NB4 (cell line): ENCODE data around the gene KRT39.

Experiments
- CTCF ChIP-seq: IDR thresholded peaks from one replicate; pipeline ENCODE4 v1.5.1; 2012; ENCODE audit warnings: low read depth, low read length
- MYC ChIP-seq: IDR thresholded peaks from 2 replicates; pipeline ENCODE4 v1.6.1; 2011; ENCODE audit warnings: low read depth, low read length
- POLR2A ChIP-seq: IDR thresholded peaks from 2 replicates; pipeline ENCODE4 v1.6.1; 2011; ENCODE audit warnings: mild to moderate bottlenecking; ENCODE audit not compliant: insufficient read length; ENCODE audit errors: extremely low read depth

GRCh38 chr17:40936976-40937375, 29.8 kb downstream of the KRT39 start:
- TF ChIP-seq CTCF, result no peak
- TF ChIP-seq POLR2A, result no peak
- no peak for TF ChIP-seq MYC
